Nephron (organoid): ENCODE data around the gene EFNA5.

Experiments used
- H3K27ac Mint-ChIP-seq, 3 experiments: 2 replicates each; pipeline ENCODE4 v1.8.0; 2020; ENCODE audit warnings: mixed read lengths in 3 of 3, mild to moderate bottlenecking in 2 of 3, moderate library complexity in 1 of 3
- H3K27me3 Mint-ChIP-seq: 2 replicates; pipeline ENCODE4 v1.8.0; 2021; ENCODE audit warnings: low read depth, mild to moderate bottlenecking, moderate library complexity, mixed read lengths
- H3K36me3 Mint-ChIP-seq: 2 replicates; pipeline ENCODE4 v1.8.0; 2020; ENCODE audit warnings: low read depth, mixed read lengths
- H3K4me1 Mint-ChIP-seq: 2 replicates; pipeline ENCODE4 v1.8.0; 2020; ENCODE audit warnings: mixed read lengths
- H3K4me3 Mint-ChIP-seq, 3 experiments: 2 replicates each; pipeline ENCODE4 v1.8.0; 2020; ENCODE audit warnings: mild to moderate bottlenecking in 3 of 3, mixed read lengths in 3 of 3, moderate library complexity in 2 of 3
- H3K9me3 Mint-ChIP-seq: 2 replicates; pipeline ENCODE4 v1.8.0; 2020; ENCODE audit warnings: mixed read lengths
- TF ChIP-seq, protein P1 (sequence below), 3 experiments: fragments of 200-600 bp; sonication (generic); IDR thresholded peaks; one replicate each; pipeline ENCODE4 v1.5.0; 2021; ENCODE audit warnings: antibody characterized with exemption in 3 of 3; ENCODE audit not compliant: unreplicated experiment in 3 of 3

The EFNA5 gene

DNA sequence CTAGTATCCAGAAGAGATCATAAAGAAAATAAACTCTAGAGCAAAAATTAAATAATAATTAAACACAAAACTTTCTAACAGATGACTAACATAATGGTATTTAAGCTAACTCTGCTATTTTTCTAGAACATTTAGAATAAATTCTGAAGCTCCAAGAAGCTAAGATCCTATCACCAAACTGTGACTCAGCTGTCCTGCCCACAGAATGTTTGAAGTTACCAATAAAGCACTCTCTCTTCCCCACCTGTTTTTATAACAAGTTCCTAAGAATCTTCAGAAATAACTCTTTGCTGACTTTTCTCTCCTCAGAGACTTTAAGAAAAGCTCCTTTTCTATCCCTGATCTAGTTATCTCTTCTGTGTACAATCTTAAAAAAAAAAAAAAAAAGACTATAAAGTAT is 6.0 kb upstream of the EFNA5 start:
- peaks cover 19% of the 10 kb centered on the region for H3K4me1 Mint-ChIP-seq
- H3K9me3 Mint-ChIP-seq: no peaks in the 10 kb centered on the region
- H3K36me3 Mint-ChIP-seq: no peaks in the 10 kb centered on the region
- peaks cover 4% of the 10 kb centered on the region for H3K27me3 Mint-ChIP-seq
- TF ChIP-seq, protein P1, sequence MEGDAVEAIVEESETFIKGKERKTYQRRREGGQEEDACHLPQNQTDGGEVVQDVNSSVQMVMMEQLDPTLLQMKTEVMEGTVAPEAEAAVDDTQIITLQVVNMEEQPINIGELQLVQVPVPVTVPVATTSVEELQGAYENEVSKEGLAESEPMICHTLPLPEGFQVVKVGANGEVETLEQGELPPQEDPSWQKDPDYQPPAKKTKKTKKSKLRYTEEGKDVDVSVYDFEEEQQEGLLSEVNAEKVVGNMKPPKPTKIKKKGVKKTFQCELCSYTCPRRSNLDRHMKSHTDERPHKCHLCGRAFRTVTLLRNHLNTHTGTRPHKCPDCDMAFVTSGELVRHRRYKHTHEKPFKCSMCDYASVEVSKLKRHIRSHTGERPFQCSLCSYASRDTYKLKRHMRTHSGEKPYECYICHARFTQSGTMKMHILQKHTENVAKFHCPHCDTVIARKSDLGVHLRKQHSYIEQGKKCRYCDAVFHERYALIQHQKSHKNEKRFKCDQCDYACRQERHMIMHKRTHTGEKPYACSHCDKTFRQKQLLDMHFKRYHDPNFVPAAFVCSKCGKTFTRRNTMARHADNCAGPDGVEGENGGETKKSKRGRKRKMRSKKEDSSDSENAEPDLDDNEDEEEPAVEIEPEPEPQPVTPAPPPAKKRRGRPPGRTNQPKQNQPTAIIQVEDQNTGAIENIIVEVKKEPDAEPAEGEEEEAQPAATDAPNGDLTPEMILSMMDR (IDR thresholded peaks at IDR 0.05; ENCODE audit: unreplicated experiment in 3 of 3): no peak
- H3K4me3 Mint-ChIP-seq: no peak overlapping the region
- no peak overlapping the region for H3K27ac Mint-ChIP-seq

DNA sequence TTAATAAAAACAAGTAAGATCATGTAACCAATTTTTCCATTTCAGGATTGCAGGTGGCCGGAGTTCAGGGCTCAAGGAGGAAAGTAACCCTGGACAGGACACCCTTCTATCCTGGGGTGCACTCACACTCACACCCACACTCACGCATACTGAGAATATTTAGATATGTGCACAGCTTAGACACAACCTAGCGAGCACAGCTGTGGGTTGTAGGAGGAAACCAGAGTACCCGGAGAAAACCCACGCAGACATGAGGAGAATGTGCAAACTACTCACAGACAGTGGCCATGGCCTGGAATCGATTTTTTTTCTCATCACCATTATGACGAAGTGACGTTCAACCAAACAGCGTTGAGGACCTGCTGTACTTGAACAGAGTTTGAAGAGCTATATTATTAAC is 4.5 kb upstream of the EFNA5 start:
- Mint-ChIP-seq H3K4me3 (no peak overlapping the region), H3K4me1 (peaks cover 19% of the 10 kb centered on the region), H3K9me3 (no peaks in the 10 kb centered on the region), H3K27me3 (peaks cover 4% of the 10 kb centered on the region), H3K27ac (no peak overlapping the region), H3K36me3 (no peaks in the 10 kb centered on the region)
- TF ChIP-seq, protein P1 (IDR thresholded peaks at IDR 0.05; ENCODE audit: unreplicated experiment in 3 of 3): no peak

DNA sequence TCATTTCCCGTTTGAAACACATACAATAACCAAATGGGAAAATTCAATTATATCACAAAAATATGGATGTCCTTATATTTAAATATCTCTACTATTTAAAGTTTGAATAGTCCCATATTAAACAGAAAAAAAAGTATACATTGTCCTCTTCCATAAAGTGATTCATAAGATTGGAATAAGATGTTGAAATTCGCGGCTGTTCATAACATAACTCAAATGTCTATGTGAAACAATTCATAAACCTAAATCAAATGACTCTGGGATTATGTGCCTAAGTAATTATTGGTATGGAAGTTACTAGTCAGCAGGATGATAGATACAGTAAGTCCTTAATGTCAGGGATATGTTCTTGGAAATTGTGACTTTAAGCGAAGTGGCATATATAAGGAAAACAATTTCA is 3.9 kb upstream of the EFNA5 start:
- TF ChIP-seq, protein P1 (IDR thresholded peaks at IDR 0.05; ENCODE audit: unreplicated experiment in 3 of 3): no peak
- Mint-ChIP-seq H3K9me3 (no peaks in the 10 kb centered on the region), H3K27me3 (peaks cover 4% of the 10 kb centered on the region), H3K4me1 (peaks cover 19% of the 10 kb centered on the region), H3K4me3 (peak overlapping the region in 2 of 3 experiments; percentile 7 to 48), H3K36me3 (no peaks in the 10 kb centered on the region), H3K27ac (no peak overlapping the region)

DNA sequence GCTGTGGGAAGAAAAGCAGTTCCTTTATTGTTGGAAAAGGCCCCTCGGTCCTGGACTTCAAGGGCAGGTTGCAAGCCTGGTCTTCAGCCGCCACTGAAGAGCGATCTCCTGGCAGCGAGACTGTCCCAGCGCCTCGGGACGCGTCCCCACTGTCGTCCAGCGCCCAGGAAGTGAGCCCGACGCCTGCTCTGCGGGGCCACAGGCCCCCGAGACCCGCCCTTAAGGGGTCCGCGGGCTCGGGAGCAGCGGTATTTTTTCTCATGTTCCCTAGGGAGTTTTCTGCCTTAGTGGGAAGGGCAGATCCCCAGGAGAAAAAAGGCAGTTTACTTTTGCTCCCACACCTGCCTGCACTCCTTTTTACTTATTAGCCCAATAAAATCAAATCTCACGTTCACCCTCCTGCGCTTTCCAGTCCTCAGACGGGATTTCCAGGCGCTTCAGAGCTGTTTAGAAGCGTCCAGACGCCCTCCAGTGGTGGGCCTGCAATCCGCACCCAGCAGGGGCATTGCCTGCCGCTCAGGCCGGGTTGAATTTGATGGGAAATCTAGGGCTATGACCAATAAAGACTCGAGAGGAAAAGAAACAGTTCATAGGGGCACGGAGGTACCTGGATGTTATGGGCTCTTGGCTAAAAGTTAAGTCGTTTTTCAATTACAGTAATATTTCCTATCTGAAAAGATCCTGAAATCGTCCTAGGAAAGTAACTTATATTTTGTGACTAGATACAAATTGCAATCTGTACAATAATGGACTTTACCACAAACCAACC is 2.8 kb upstream of the EFNA5 start:
- H3K4me3 Mint-ChIP-seq: peak overlapping the region; percentile 87 to 91 (median 90)

DNA sequence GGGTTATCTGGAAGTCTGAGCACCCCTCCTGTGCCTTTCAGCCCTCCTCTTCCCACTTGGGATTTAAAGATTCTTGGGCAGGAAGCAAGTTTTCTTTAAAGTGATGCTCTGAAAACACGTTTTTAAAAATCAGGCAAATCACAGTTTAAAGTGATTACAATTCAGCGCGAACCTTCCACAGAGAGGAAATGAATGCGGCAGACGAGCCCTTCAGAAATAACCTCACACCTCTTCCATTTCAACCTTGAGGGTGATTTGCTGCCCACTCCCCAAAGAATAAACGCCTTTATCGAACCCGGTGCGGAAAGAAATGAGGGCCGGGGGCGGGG is 2.3 kb upstream of the EFNA5 start:
- peak overlapping the region; percentile 81 to 99 (median 98) for H3K27ac Mint-ChIP-seq
- peaks cover 8% of the 10 kb centered on the region for H3K27me3 Mint-ChIP-seq
- TF ChIP-seq, protein P1 (IDR thresholded peaks at IDR 0.05; ENCODE audit: unreplicated experiment in 3 of 3): no peak
- H3K4me1 Mint-ChIP-seq: peaks cover 19% of the 10 kb centered on the region
- H3K9me3 Mint-ChIP-seq: no peaks in the 10 kb centered on the region
- no peaks in the 10 kb centered on the region for H3K36me3 Mint-ChIP-seq
- H3K4me3 Mint-ChIP-seq: peak overlapping the region; percentile 87 to 91 (median 90)

More for the DNA sequence above, 2.8 kb upstream of the EFNA5 start:
- TF ChIP-seq, protein P1 (IDR thresholded peaks at IDR 0.05; ENCODE audit: unreplicated experiment in 3 of 3): peak; percentile 95 to 98 (median 97)
- no peaks in the 10 kb centered on the region for H3K9me3 Mint-ChIP-seq
- H3K36me3 Mint-ChIP-seq: no peaks in the 10 kb centered on the region
- peaks cover 19% of the 10 kb centered on the region for H3K4me1 Mint-ChIP-seq
- peak overlapping the region; percentile 81 to 99 (median 98) for H3K27ac Mint-ChIP-seq
- peaks cover 8% of the 10 kb centered on the region for H3K27me3 Mint-ChIP-seq
